Smooth muscle cell of the coronary artery (primary cell): ENCODE data around the gene CCIN. TPM values are rescaled to one million over a fixed set of nuclear protein-coding genes. Genes with fewer than 3 reads are reported as not detected.

Experiments used
- total RNA-seq: library from RNA; depleted of rRNA; stranded (reverse); fragments of >200 nt; gene quantifications from 2 replicates; pipeline ENCODE4 v1.2.3, GENCODE V29; 2014; ENCODE audit warnings: low replicate concordance

Gene CCIN
- total RNA-seq = 2.2 and 5.2 TPM in 2 replicates

DNA sequence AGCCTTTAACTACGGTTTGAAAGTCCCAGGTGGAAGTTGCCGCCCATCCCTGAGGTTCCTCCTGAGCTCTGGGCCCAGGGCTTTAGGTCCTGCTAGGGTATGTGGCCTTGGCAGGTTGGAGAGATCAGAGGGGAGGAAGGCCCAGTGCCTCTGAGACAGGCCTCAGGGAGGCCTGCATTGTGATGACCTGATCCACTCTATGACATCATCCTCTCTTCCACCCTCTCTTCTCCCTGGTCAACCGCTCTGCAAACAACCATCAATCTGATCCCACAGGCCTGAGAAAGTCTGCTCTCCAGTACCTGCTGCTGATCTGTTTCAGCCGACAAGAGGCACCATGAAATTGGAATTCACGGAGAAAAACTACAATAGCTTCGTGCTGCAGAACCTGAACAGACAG is at the start of gene CCIN:
Gene CCIN (plus strand): TSS at position 223 of the 400 bp plus-strand sequence. CDS start 115 bp downstream, at position 338.

GRCh38 chr9:36136272-36136893 is 32.8 kb upstream of the CCIN start, which contains the start of gene GLIPR2:
Gene GLIPR2, plus strand, starts transcription at chr9:36136733. Its CDS starts 46 bp downstream, at chr9:36136779.

GRCh38 chr9:36190388-36191289 is 21.5 kb downstream of the CCIN start, which contains the start of gene CLTA:
Gene CLTA, plus strand, starts transcription at chr9:36190921. Its CDS starts 136 bp downstream, at chr9:36191057.

Other genes with a start within 250 kb of the CCIN start
- 0.08 TPM in 1 of 2 replicates, not detected in the other for gene OR2S2, start 211.2 kb upstream of the CCIN start, total RNA-seq
- gene RECK, start 132.5 kb upstream of the CCIN start, total RNA-seq = 39.6 and 44.8 TPM in 2 replicates
- gene GLIPR2, start 32.7 kb upstream of the CCIN start, total RNA-seq = 36.0 and 105 TPM in 2 replicates
- gene CLTA, start 21.5 kb downstream of the CCIN start, total RNA-seq = 185 and 417 TPM in 2 replicates
- gene GNE, start 89.1 kb downstream of the CCIN start, total RNA-seq = 18.1 and 25.9 TPM in 2 replicates
- gene RNF38, start 230.9 kb downstream of the CCIN start, total RNA-seq = 5.1 and 7.3 TPM in 2 replicates